ENCODE data around the gene PRKRIP1. TPM values are rescaled to one million over a fixed set of nuclear protein-coding genes. Genes with fewer than 3 reads are reported as not detected.

Gene PRKRIP1
- total RNA-seq, 1 experiment from 2014 or later = 38.8 TPM

- H4K91ac ChIP-seq (ENCODE audit: insufficient read length, low read depth, low read length) = no peak overlapping the region
- peaks cover 2% of the 10 kb centered on the region; the same call in 1 of the 2 replicates for H3K27me3 Mint-ChIP-seq (ENCODE audit: low read depth)
- no peak overlapping the region for H2AFZ ChIP-seq (ENCODE audit: low read length)
Measured at GRCh38 chr7:102467581-102468477, 71.7 kb downstream of the PRKRIP1 start.

More at GRCh38 chr7:102467581-102468477, 71.7 kb downstream of the PRKRIP1 start:
- Histone ChIP-seq H3K9ac (ENCODE audit: extremely low read depth, insufficient read length, low read length) (no peak overlapping the region), H3K23ac (ENCODE audit: insufficient read length, low read depth, low read length) (no peak overlapping the region), H3K27ac (ENCODE audit: insufficient read length, low read depth, low read length) (no peak overlapping the region), H3K9me3 (ENCODE audit: control insufficient read depth, low read depth, low read length) (no peaks in the 10 kb centered on the region), H3K27me3 (ENCODE audit: insufficient read depth, low read length) (no peaks in the 10 kb centered on the region), H2BK12ac (ENCODE audit: insufficient read length, low read depth, low read length) (no peak overlapping the region), H3K4me2 (ENCODE audit: insufficient read depth, insufficient read length, low read length) (no peak overlapping the region), H3K79me1 (ENCODE audit: insufficient read depth, low read depth, low read length, poor library complexity, severe bottlenecking) (peaks cover 2% of the 10 kb centered on the region), H4K20me1 (ENCODE audit: control insufficient read depth, insufficient read depth, insufficient read length) (no peaks in the 10 kb centered on the region), H3K79me2 (ENCODE audit: insufficient read depth, low read length) (no peaks in the 10 kb centered on the region), H3K56ac (ENCODE audit: insufficient read length, low read depth, low read length) (no peak overlapping the region), H2BK20ac (ENCODE audit: low read depth, low read length, poor library complexity, severe bottlenecking) (no peak overlapping the region), H4K8ac (replicated peaks; ENCODE audit: insufficient read length, low read depth, low read length) (no peak overlapping the region), H2AK5ac (ENCODE audit: insufficient read length, low read length) (no peak overlapping the region), H3K23me2 (ENCODE audit: insufficient read length, low read depth, low read length, poor library complexity, severe bottlenecking) (peaks cover 6% of the 10 kb centered on the region), H3K18ac (ENCODE audit: insufficient read length, low read depth, low read length) (no peak overlapping the region), H3K4ac (ENCODE audit: low read depth, low read length) (no peak overlapping the region), H2BK120ac (ENCODE audit: low read depth, low read length, poor library complexity, severe bottlenecking) (no peak overlapping the region), H2BK5ac (ENCODE audit: insufficient read length, low read length) (no peak overlapping the region), H2BK15ac (ENCODE audit: low read depth, low read length) (no peak overlapping the region), H4K5ac (ENCODE audit: insufficient read length, low read depth, low read length) (no peak overlapping the region), H3K14ac (ENCODE audit: insufficient read depth, low read length) (no peak overlapping the region), H3K4me1 (ENCODE audit: insufficient read depth, low read length) (no peaks in the 10 kb centered on the region), H3T11ph (ENCODE audit: low read length) (no peak overlapping the region)
- Mint-ChIP-seq H3K4me3 (no peak overlapping the region; a peak in 1 of 5 replicates), H3K4me1 (peaks cover 11 to 13% of the 10 kb centered on the region in 2 experiments; a peak in 3 of 4 replicates), H3K36me3 (ENCODE audit: insufficient read depth in 1 of 3, low read depth in 3 of 3) (peaks cover 20 to 29% (median 24%) of the 10 kb centered on the region in 3 experiments; a peak in 6 of 7 replicates), H3K9me3 (no peaks in the 10 kb centered on the region), H3K27ac (no peak overlapping the region)
- DNase-seq = no peak
- no peak for TF ChIP-seq CTCF (conservative IDR thresholded peaks at IDR 0.05)
- WGBS (ENCODE audit: extremely low coverage, insufficient read length, low lambda C conversion rate) = no CpG with 5 or more reads among the region's 24 CpGs

All from H9 (cell line).